Fibroblast of lung (primary cell): Measurements from ENCODE around the gene DYNLT4. TPM values are rescaled to one million over a fixed set of nuclear protein-coding genes. Genes with fewer than 3 reads are reported as not detected.

Source experiments
- DNase-seq, 2 donors: peaks; one replicate each; pipeline versions ENCODE4 v3.0.0 to v3.0.0-alpha.2; 2010; ENCODE audit warnings: low read depth in 2 of 2
- H2AFZ ChIP-seq: 2 replicates; pipeline ENCODE4 v1.5.1; 2012; ENCODE audit warnings: low read length, control low read depth, inconsistent platforms
- H3K27ac ChIP-seq: 2 replicates; pipeline ENCODE4 v1.5.1; 2011; ENCODE audit warnings: low read length, control low read depth; ENCODE audit not compliant: insufficient read depth
- H3K27me3 ChIP-seq: 2 replicates; pipeline ENCODE4 v1.5.1; 2011; ENCODE audit warnings: mild to moderate bottlenecking, low read length; ENCODE audit not compliant: control insufficient read depth, insufficient read depth
- H3K36me3 ChIP-seq: 2 replicates; pipeline ENCODE4 v1.5.1; 2011; ENCODE audit warnings: low read length; ENCODE audit not compliant: control insufficient read depth, insufficient read depth
- H3K4me1 ChIP-seq: 2 replicates; pipeline ENCODE4 v1.5.1; 2011; ENCODE audit warnings: low read length; ENCODE audit not compliant: control insufficient read depth, insufficient read depth; ENCODE audit errors: extremely low read depth
- H3K4me2 ChIP-seq: 2 replicates; pipeline ENCODE4 v1.5.1; 2011; ENCODE audit warnings: low read length, control low read depth; ENCODE audit not compliant: insufficient read depth; ENCODE audit errors: extremely low read depth
- H3K4me3 ChIP-seq, 4 experiments: fragments of 200-600 bp in 1 of 4; sonication (generic) in 1 of 4; replicated peaks in 1 of 4; 2 replicates each; pipeline ENCODE4 v1.5.1; 2011 to 2016; ENCODE audit warnings: low read length in 4 of 4, low read depth in 3 of 4, mild to moderate bottlenecking in 3 of 4, control low read depth in 2 of 4, inconsistent platforms in 1 of 4, mixed read lengths in 1 of 4; ENCODE audit not compliant: insufficient read depth in 1 of 4; ENCODE audit errors: control extremely low read depth in 1 of 4
- H3K79me2 ChIP-seq: 2 replicates; pipeline ENCODE4 v1.5.1; 2012; ENCODE audit warnings: mild to moderate bottlenecking, low read length, inconsistent platforms; ENCODE audit not compliant: control insufficient read depth, insufficient read depth
- H3K9ac ChIP-seq: 2 replicates; pipeline ENCODE4 v1.5.1; 2011; ENCODE audit warnings: mild to moderate bottlenecking, low read length, control low read depth; ENCODE audit not compliant: insufficient read depth
- H3K9me3 ChIP-seq: 2 replicates; pipeline ENCODE4 v1.5.1; 2012; ENCODE audit warnings: low read depth, low read length; ENCODE audit not compliant: control insufficient read depth, insufficient read depth
- H4K20me1 ChIP-seq: 2 replicates; pipeline ENCODE4 v1.5.1; 2011; ENCODE audit warnings: low read length; ENCODE audit not compliant: control insufficient read depth, insufficient read depth; ENCODE audit errors: extremely low read depth
- EZH2 ChIP-seq: IDR thresholded peaks from 2 replicates; pipeline ENCODE4 v1.5.1; 2012; ENCODE audit warnings: low read length, control low read depth, mild to moderate bottlenecking; ENCODE audit errors: missing control alignments
- polyA plus RNA-seq, 2 donors: library from polyadenylated mRNA; depleted of rRNA in 1 of 2; stranded (reverse) in 1 of 2; unstranded in 1 of 2; fragments of >200 nt; gene quantifications; 2 replicates each; pipeline ENCODE4 v1.2.1, GENCODE V29; 2011 to 2012; ENCODE audit warnings: missing spikeins in 1 of 2
- total RNA-seq: library from RNA; depleted of rRNA; stranded (reverse); fragments of >200 nt; gene quantifications from 2 replicates; pipeline ENCODE4 v1.2.1, GENCODE V29; 2014
- TF ChIP-seq, protein P1 (sequence below), 2 donors: IDR thresholded peaks in 1 of 2; conservative IDR thresholded peaks in 1 of 2; 1 replicate in 1 of 2; 2 replicates in 1 of 2; pipeline ENCODE4 v1.5.1; 2011 to 2012; ENCODE audit warnings: low read length in 2 of 2, control low read depth in 1 of 2, inconsistent platforms in 1 of 2, low read depth in 1 of 2, mild to moderate bottlenecking in 1 of 2

DYNLT4 gene
- total and polyA plus RNA-seq, 2 donors (not counting 1 experiment from before 2014, with no cell fraction given), result 0.66 TPM; not detected in 1

DNA sequence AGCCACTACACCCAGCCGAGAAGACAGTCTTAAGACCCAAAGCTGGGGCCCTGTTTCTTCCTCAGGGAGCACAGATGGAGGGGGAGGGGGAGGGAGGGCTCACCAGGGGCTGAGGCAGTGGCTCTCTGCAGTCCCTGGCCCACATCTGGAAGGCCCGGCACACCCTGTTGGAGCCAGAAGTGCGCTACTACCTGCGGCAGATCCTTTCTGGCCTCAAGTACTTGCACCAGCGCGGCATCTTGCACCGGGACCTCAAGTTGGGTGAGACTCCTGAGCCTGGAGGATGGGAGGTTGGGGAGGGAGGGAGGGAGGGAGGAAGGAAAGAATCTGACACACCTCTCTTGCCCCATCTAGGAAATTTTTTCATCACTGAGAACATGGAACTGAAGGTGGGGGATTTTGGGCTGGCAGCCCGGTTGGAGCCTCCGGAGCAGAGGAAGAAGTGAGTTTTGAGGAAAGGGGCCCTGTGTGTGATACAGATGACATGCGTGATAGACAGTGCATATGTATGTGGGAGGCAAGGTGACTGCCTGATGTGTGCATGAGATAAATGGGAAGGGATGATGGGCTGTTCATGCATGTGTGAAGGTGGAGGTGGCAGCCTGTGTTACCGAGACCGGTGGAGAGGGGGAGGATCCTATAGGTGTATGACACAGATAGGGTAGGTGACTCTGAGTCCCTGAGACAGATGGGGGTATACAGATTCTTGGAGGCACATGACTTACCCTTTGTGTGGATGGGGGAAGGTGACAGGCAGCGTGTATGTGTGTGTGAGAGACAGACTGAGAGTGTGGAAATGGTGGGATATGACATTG lies 5.5 kb downstream of the DYNLT4 start:
- no peak for TF ChIP-seq EZH2
- TF ChIP-seq, protein P1, sequence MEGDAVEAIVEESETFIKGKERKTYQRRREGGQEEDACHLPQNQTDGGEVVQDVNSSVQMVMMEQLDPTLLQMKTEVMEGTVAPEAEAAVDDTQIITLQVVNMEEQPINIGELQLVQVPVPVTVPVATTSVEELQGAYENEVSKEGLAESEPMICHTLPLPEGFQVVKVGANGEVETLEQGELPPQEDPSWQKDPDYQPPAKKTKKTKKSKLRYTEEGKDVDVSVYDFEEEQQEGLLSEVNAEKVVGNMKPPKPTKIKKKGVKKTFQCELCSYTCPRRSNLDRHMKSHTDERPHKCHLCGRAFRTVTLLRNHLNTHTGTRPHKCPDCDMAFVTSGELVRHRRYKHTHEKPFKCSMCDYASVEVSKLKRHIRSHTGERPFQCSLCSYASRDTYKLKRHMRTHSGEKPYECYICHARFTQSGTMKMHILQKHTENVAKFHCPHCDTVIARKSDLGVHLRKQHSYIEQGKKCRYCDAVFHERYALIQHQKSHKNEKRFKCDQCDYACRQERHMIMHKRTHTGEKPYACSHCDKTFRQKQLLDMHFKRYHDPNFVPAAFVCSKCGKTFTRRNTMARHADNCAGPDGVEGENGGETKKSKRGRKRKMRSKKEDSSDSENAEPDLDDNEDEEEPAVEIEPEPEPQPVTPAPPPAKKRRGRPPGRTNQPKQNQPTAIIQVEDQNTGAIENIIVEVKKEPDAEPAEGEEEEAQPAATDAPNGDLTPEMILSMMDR (conservative IDR thresholded peaks at IDR 0.05 in 1 of 2, IDR thresholded peaks at IDR 0.05 in 1 of 2; ENCODE audit: low read depth in 1 of 2, low read length in 2 of 2), result no peak
- H3K27ac ChIP-seq, result peak overlapping the region; percentile 81

DNA sequence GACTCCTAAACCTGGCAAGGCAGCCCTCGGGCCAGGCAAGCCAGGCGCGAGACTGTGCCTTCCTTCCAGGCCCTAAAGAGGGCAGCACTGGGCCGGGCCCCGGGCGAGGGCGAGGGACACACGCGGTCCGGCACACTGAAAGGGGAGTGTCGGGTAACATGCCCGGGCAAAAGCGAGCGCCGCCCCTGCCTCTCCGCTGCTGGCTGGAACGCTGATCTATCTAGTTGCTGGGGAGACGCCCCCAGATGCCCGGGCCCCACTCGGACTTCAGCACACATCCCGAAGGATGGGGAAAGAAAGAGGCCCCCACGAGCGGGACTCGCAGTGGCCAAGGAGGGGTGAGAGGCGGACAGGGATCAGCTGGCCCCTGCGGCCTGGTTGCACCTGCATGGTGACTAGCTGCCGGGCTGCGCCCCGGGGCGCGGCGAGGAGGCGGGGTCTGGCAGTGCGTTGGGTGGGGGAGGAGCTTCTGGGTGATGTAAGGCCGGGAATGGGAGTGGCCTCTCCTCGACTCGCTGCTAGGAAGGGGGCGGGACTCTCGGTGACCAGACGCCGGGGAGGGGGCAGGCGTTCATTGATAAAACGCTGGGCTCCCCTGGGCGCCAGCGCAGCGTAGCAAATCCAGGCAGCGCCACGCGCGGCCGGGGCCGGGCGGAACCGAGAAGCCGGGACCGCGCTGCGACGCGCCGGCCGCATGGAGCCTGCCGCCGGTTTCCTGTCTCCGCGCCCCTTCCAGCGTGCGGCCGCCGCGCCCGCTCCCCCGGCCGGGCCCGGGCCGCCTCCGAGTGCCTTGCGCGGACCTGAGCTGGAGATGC lies 7.2 kb downstream of the DYNLT4 start, which contains the start of gene PLK3:
Gene PLK3, plus strand, starts transcription at position 608 of the 815 bp plus-strand sequence. Its CDS starts 87 bp downstream, at position 695.
- Histone ChIP-seq H3K4me2 (peak within 1 kb of the TSS; percentile 87), H3K9me3 (no peaks in the 10 kb centered on the region), H3K4me1 (peaks cover 17% of the 10 kb centered on the region), H3K9ac (peak within 1 kb of the TSS; percentile 95), H3K36me3 (peaks cover 25% of the 10 kb centered on the region), H3K27me3 (no peaks in the 10 kb centered on the region), H3K27ac (peak within 1 kb of the TSS; percentile 92), H2AFZ (peak within 1 kb of the TSS; percentile 68), H3K4me3 (peak within 1 kb of the TSS; percentile 66 to 98 (median 93)), H3K79me2 (peaks cover 41% of the 10 kb centered on the region), H4K20me1 (no peaks in the 10 kb centered on the region)
- TF ChIP-seq, protein P1 (conservative IDR thresholded peaks at IDR 0.05 in 1 of 2, IDR thresholded peaks at IDR 0.05 in 1 of 2; ENCODE audit: low read depth in 1 of 2, low read length in 2 of 2), result peak; percentile 78 to 86
- TF ChIP-seq EZH2, result no peak
- peak; percentile 96 to 98 for DNase-seq

More for the DNA sequence above, 5.5 kb downstream of the DYNLT4 start:
- Histone ChIP-seq H3K4me2 (peak overlapping the region; percentile 100), H3K4me1 (peaks cover 34% of the 10 kb centered on the region), H2AFZ (no peak overlapping the region), H3K4me3 (peak overlapping the region; percentile 65 to 98 (median 93)), H3K9ac (peak overlapping the region; percentile 55), H3K36me3 (peaks cover 40% of the 10 kb centered on the region), H3K27me3 (no peaks in the 10 kb centered on the region), H4K20me1 (no peaks in the 10 kb centered on the region), H3K9me3 (no peaks in the 10 kb centered on the region), H3K79me2 (peaks cover 46% of the 10 kb centered on the region)
- DNase-seq, result no peak
